Inferior parietal cortex (tissue), 1 donor: ENCODE data around the gene APOBEC3G.
A peak's percentile ranks its signal among the peaks of the same experiment; 100 is the strongest.
"Not testable (repeated sequence)": the region's sequence is repeated elsewhere in the genome, so short reads cannot be mapped to it uniquely, and the experiment has no call there.

Experiments
- DNase-seq: peaks from one replicate; pipeline ENCODE4 v3.0.0-alpha.2; 2016; ENCODE audit errors: extremely low spot score

Gene APOBEC3G

GRCh38 chr22:39077026-39077840, at the start of gene APOBEC3G:
Gene APOBEC3G (plus strand): TSS chr22:39077275. CDS start chr22:39077362, 87 bp downstream.
- peak; percentile 4 for DNase-seq

GRCh38 chr22:39027717-39028116, 49.4 kb upstream of the APOBEC3G start:
- DNase-seq = no peak

DNA sequence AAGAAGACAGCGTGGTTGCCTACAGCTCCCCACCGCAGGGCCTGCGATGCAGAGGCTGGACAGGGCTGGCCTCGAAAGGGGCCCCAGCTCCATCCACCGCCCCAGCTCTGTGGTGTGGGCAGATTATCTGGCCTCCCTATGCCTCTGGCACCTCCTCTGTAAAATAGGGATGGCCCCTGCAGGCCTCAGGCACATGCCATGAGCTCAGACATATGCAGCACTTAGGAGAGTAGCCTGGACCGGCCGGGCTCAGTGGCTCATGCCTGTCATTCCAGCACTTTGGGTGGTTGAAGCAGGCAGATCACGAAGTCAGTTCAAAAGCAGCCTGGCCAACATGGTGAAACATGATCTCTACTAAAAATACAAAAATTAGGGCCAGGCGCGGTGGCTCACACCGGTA, 48.8 kb upstream of the APOBEC3G start:
- no peak for DNase-seq

DNA sequence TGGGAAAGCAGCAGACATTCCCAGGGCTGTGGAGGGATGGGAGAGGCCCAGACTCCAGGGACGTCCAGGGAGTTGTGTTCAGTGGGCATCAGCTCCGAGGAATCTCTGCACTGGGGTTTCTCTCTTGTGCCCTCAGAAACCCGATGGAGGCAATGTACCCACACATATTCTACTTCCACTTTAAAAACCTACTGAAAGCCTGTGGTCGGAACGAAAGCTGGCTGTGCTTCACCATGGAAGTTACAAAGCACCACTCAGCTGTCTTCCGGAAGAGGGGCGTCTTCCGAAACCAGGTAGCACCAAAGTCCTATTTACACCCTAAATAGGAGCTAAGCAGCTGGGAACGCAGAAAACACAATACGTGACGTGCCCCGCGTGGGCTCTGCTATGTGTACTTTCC, 47.8 kb upstream of the APOBEC3G start:
- DNase-seq = no peak

DNA sequence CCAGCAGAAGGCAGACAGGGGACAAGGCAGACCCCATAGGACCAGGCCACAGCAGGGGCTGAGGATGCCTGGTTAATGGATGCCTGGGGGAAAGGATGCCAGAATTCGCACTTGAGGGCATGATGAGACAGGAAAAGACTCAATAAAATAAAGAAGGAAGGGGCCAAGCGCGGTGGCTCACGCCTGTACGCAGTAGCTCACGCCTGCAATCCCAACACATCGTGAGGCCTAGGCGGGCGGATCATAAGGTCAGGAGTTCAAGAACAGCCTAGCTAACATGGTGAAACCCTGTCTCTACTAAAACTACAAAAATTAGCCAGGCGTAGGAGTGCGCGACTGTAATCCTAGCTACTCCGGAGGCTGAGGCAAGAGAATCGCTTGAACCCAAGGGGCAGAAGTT, 46.4 kb upstream of the APOBEC3G start:
- no peak for DNase-seq

DNA sequence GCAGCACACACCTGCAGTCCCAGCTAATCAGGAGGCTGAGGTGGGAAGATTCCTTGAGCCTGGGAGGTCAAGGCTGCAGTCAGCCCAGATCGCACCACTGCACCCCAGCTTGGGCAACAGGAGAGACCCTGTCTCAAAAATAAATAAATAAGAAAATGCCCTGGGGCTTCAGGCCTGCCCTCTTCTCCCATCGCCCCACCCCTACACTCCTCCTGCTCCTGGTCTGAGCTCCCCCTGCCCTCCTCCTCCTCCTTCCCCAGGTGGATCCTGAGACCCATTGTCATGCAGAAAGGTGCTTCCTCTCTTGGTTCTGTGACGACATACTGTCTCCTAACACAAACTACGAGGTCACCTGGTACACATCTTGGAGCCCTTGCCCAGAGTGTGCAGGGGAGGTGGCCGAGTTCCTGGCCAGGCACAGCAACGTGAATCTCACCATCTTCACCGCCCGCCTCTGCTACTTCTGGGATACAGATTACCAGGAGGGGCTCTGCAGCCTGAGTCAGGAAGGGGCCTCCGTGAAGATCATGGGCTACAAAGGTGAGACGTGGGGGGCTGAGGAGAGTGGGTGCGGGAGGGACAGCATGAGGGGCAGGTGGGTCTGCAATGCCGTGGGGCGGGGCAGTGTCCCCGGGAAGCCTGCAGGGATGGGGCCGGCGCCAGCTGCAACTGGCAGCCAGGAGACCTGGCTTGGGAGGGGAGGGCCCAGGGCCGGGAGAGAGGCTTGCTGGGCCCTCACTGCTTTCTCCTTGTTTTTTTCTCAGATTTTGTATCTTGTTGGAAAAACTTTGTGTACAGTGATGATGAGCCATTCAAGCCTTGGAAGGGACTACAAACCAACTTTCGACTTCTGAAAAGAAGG, 45.4 kb upstream of the APOBEC3G start:
- DNase-seq = not testable (repeated sequence)

GRCh38 chr22:39037071-39037470, 40.0 kb upstream of the APOBEC3G start:
- not testable (repeated sequence) for DNase-seq

DNA sequence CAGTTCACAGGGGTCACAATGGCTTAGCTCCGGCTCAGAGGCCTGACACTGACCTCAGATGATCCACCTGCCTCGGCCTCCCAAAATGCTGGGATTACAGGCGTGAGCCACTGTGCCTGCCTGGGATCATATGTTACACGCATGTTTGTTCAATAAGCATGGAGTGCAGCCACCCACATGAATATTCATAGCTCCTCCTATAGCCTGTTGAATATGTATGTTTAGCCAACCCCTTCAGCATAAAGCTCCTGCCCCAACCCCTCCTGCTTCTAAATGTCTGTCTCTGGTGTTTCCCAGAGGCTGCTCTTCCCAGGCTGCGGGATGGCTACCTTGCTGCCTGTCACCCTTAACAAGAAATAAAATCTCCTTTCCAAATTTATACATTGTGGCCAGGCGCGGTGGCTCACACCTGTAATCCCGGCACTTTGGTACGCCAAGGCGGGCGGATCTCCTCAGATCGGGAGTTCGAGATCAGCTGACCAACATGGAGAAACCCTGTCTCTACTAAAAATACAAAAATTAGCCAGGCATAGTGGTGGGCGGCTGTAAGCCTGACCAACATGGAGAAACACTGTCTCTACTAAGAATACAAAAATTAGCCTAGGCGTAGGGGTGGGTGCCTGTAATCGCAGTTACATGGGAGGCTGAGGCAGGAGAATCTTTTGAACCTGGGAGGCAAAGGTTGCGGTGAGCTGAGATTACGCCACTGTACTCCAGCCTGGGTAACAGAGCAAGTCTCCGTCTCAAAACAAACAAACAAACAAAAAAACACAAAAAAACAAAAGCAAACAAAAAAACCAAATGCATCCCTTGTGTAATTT, 37.6 kb upstream of the APOBEC3G start:
- DNase-seq = no peak

- DNase-seq = not testable (repeated sequence)
These were observed 36.9 kb upstream of the APOBEC3G start for GRCh38 chr22:39040155-39040537.

GRCh38 chr22:39040538-39041296, 36.4 kb upstream of the APOBEC3G start, which contains the start of gene APOBEC3F:
Gene APOBEC3F (plus strand): TSS chr22:39040864. CDS start chr22:39040961, 97 bp downstream.
- not testable (repeated sequence) for DNase-seq

- DNase-seq = no peak
These were observed 35.2 kb upstream of the APOBEC3G start for GRCh38 chr22:39041908-39042307.

DNA sequence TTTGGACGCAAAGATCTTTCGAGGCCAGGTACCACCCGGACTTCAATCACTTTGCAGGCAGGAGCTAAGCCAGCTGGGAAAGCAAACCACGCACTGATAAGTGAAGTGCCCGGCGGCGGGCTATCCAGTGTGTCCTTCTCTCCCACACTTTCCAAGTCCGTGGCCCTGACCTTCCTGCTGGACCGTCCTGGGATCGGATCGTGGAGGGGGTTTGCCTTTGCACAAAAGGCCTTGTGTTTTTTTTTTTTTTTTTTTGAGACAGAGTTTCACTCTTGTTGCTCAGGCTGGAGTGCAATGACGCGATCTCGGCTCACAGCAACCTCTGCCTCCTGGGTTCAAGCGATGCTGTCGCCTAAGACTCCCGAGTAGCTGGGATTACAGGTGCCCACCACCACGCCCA, 34.0 kb upstream of the APOBEC3G start:
- not testable (repeated sequence) for DNase-seq

GRCh38 chr22:39045136-39045535, 31.9 kb upstream of the APOBEC3G start:
- DNase-seq = not testable (repeated sequence)

GRCh38 chr22:39049486-39049885, 27.6 kb upstream of the APOBEC3G start:
- DNase-seq = not testable (repeated sequence)

GRCh38 chr22:39051844-39052495, 25.1 kb upstream of the APOBEC3G start:
- not testable (repeated sequence) for DNase-seq

DNA sequence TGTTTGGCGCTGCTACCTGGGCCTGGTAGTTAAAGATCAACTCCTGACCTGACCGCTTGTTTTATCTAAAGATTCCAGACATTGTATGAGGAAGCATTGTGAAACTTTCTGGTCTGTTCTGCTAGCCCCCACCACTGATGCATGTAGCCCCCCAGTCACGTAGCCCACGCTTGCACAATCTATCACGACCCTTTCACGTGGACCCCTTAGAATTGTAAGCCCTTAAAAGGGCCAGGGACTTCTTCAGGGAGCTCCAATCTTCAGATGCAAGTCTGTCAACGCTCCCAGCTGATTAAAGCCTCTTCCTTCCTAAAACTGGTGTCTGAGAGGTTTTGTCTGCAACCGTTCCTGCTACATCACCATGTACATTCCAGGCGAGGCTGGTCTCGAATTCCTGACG, 21.4 kb upstream of the APOBEC3G start:
- DNase-seq = no peak

DNA sequence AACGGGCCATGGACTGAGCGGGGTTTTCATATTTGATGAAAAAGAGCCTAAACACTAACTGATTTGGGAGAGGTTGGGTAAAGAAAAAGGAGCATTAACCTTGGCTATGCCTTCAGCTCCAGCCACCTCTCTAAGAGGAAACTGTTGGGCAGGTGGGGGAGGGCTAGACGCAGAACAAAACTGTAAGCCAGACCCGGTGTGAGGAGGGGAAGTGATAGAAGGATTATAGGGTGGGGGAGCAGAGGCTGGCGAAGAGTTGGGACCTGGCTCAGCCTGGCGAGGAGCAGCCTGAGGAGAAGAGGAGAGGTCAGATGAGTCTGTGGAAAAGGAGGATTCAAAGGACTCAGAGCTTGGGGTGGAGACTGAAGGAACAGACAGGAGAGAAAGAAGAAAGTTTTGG, 15.8 kb upstream of the APOBEC3G start:
- not testable (repeated sequence) for DNase-seq

GRCh38 chr22:39061951-39062350, 15.1 kb upstream of the APOBEC3G start:
- not testable (repeated sequence) for DNase-seq

DNA sequence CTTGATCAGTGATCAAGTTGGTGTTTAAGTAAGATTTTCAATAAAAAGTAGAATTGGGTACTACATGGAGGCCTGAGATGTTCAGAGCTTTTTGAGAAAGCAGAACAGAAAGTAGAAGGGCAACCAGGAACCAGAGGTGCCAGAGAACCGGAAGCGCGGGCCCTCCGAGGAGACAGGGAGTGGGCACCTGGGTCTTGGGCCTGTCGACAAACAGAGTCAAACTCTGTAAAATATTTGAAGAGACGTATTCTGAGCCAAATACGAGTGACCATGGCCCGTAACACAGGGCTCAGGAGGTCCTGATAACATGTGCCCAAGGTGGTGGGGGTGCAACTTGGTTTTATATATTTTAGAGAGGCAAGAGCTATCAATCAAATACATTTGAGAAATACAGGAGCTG, 13.2 kb upstream of the APOBEC3G start:
- DNase-seq = not testable (repeated sequence)
